Activated T-cell treated with anti-CD3 and anti-CD28 coated beads, Interleukin-2, amount 50 U/mL, for 1 hour (primary cell): ENCODE results near the gene STIL.
"Not testable (repeated sequence)": the region's sequence is repeated elsewhere in the genome, so short reads cannot be mapped to it uniquely, and the experiment has no call there.

Experiments
- DNase-seq: peaks from one replicate; pipeline ENCODE4 v3.0.0-alpha.2; 2020

STIL gene

GRCh38 chr1:47216278-47217059 lies 97.5 kb downstream of the STIL start:
- no peak for DNase-seq

- DNase-seq, result no peak
Measured at GRCh38 chr1:47215713-47216112, 98.2 kb downstream of the STIL start.

- DNase-seq, result no peak
Measured at GRCh38 chr1:47214549-47214948, 99.4 kb downstream of the STIL start.

GRCh38 chr1:47213230-47213963 lies 100.5 kb downstream of the STIL start:
- DNase-seq, result no peak

- DNase-seq, result no peak
Measured at GRCh38 chr1:47212636-47213229, 101.2 kb downstream of the STIL start.

GRCh38 chr1:47211796-47212269 lies 102.1 kb downstream of the STIL start:
- no peak for DNase-seq

- DNase-seq, result no peak
Measured at GRCh38 chr1:47210666-47211065, 103.3 kb downstream of the STIL start.

GRCh38 chr1:47209725-47210325 lies 104.1 kb downstream of the STIL start:
- DNase-seq, result no peak

- DNase-seq, result no peak
Measured at GRCh38 chr1:47209091-47209490, 104.9 kb downstream of the STIL start.

- DNase-seq, result no peak
Measured at GRCh38 chr1:47208374-47208850, 105.5 kb downstream of the STIL start.

- DNase-seq, result no peak
Measured at GRCh38 chr1:47207803-47208373, 106.1 kb downstream of the STIL start.

- DNase-seq, result no peak
Measured at GRCh38 chr1:47205918-47206317, 108.0 kb downstream of the STIL start.

- not testable (repeated sequence) for DNase-seq
Measured at GRCh38 chr1:47203504-47203903, 110.4 kb downstream of the STIL start.

- DNase-seq, result no peak
Measured at GRCh38 chr1:47201179-47201578, 112.8 kb downstream of the STIL start.
